ENCODE measurements around the gene CERK.

The CERK gene

DNA sequence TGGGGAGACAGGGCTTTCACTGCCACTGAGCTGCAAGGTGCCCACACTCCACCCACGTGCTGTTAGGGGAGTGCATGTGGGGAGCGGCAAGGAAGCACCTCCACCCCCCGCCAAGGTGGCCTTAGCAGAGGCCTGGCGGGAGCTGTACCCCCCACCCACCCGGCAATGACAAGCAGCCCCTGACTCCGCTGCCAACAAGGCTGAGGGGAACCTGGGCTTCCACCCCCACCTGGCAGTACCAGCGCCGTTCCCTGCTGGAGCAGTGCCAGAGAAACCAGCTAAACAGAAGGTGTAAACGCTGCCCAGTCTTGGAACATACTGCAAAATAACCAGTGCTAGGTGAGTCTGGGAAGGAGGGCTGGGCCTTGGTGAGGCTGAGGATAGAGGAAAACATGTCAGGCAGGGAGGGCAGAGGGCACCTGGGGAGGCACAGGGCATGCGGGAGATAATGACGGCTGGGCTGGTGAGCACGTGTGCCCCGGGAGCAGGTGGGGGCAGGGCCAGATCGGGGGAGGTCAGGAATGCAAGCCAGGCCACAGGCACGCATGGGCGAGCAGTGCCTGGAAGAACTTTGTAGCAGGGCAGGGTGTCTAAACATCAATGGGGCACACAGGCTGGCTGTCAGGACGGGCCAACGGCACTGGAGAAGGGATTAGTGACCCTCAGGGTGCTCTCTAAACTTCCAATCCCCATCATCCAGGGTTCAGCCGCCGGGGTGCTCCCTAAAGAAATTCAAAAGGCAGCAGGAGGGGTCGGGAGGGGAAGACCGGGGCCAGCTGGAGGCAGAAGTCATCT, 6.6 kb downstream of the CERK start:
- DNase-seq = peak; percentile 12 to 31

DNA sequence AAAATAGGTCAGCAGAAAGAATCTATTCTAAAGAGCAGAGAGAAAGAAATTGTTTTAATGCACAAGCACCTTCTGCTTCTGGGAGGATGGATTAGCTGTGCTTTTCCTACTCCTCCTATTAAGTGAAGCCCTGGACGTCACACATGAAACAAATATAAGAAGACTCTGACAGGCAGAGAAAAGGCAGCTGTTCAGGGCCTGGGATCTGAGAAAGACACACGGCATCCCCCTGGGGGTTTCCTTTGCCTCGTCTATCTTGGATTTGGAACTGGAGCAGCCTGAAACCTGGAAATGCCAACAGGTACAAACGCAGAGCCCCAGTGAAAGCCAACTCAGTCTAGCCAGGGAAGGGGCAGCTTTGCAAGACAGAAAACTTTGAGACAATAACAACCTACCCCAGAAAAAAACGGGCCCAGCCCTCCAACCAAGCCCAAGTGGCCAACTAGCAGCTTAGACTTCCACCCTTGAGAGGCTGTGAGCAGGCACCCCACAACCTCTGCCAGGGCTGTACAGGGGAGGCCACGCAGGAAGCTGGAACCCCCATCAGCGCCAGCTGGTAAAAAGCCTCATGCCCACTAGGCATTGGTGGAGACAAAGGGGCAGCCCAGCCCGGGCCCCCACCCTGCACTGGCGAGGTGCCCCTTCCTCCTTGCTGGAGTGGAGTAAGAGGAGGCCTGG, 7.3 kb downstream of the CERK start:
- no peak for DNase-seq

DNA sequence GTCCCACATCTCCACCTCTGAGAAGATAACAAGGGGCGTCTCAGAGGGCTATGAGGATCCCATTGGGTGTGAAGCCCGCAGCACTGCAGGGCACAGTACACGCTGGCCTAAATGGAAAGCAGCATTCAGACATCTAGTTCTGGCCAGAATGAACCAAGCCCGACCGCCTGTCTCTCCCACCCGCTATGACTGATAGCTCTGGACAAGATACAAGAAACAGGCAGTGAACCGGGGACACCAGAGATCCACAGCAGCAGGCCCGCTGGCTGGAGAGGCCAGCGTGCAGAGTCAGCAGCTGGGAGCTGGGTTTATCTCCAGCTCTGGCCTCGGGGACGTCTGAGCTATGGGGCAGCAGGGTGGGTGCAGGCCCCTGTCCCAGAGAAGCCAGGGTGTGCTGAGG, 9.6 kb downstream of the CERK start:
- DNase-seq = no peak

DNA sequence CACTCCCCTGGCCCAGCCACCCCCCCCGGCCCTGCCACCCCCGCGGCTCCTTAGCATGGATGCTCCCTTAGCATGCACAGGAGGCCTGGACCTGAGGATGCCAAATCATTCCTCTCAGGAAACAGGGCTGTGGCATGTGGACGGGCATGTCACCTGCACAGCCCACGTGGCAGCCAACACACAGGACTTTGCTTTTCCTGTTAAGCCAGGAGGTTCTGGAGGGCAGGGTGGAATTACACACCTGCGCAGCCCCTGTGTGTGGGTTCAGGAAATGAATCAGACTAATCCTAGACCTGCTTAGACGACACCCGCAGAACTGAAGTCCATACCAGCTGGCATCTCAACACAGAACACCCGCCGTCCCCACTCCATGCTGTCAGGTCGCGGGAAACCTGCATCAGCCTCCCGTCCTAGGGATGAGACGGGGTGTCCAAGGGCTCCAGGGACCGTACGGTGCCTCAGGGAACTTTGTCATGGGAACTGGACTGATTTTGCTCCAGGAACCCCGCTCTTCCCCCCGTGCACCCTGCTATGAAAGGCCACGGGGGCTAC, 10.2 kb downstream of the CERK start:
- no peak for DNase-seq

DNA sequence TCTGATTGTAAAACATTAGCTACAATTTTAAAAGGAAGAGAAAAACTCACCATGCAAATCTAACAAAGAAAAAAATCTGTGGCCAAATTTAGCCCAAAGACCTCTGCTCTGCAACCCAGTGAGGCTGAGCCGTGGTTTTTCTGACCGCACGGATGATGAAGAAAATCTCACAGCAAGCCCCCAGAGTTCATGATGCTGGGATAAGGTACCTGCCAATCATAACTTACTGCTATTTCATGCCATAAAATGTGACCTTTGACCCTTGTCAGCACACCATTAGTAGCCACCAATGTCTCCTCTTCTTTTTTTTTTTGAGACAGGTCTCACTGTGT, 11.1 kb downstream of the CERK start:
- no peak for DNase-seq

DNA sequence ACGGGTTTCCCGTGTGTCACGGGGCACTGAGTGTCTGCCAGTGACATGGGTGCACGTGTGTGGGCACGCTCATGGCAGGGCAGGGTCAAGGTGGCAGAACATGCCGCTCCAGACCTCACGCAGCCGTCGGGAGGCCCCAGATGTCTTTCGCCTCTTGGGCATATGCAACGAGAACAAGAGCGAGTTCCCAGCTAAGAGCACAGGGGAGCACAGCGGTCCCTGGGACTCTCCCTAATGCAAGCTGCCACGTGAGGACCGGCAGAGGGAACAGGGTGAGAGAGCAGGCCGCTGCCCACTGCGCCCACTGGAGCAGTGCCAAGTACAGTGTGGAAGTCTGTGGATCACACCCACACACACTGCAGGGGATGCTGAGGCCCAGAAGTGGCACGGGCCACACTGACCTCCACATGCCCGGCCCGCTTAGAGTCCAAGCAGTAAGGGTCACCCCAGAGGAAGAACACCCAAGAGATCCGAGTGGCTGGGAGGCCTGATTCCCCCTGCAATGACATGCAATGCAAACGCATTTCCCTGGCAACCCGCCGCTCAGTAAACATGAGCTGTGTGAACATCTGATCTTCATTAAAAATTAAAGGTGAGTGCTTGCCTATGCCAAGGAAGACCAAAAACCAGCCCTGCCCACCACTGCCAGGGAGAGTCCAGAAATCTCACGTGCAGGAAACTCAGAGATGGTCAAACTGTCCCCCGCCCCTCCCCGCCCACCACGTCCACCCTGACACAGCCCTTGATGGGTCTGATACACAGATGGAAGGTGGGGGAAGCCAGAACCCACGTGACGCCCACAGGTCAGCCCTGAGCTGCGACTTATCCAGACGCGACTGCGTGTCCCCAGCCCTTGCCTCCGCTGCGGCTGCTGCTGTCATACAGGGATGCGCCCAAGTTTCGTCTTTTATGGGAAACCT, 11.7 kb downstream of the CERK start:
- DNase-seq = peak; percentile 16 to 61

DNA sequence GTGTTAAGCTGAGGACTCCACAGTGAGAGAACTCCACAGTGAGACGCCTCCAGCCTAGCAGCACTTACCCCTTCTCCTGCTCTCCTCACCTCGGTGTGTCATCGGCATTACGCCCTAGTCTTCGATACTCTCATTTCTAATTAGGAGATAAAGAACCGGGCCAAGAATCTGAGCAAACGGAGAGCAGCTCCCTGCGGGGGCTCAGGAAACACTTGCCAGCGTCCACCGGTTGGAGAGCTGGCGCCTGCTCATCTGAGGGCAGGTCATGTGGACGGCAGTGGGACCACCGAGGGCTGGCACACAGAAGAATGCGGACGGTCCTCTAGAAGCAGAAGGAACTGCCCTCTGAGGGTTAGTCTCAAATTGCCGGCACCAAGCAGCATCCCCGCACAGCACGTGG, 13.0 kb downstream of the CERK start:
- no peak for DNase-seq

DNA sequence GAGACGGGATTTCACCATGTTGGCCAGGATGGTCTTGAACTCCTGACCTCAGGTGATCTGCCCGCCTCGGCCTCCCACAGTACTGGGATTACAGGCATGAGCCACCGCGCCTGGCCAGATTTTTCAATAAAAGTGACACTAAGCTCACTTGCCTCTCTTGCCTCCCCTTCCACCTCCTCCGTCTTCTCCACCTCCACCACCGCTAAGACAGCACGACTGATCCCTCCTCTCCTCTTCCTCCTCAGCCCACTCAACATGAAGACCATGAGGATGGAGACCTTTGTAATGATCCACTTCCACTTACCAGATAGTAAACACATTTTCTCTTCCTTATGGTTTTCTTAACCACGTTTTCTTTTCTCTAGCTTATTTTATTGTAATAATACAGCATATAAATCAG, 14.2 kb downstream of the CERK start:
- DNase-seq = no peak

DNA sequence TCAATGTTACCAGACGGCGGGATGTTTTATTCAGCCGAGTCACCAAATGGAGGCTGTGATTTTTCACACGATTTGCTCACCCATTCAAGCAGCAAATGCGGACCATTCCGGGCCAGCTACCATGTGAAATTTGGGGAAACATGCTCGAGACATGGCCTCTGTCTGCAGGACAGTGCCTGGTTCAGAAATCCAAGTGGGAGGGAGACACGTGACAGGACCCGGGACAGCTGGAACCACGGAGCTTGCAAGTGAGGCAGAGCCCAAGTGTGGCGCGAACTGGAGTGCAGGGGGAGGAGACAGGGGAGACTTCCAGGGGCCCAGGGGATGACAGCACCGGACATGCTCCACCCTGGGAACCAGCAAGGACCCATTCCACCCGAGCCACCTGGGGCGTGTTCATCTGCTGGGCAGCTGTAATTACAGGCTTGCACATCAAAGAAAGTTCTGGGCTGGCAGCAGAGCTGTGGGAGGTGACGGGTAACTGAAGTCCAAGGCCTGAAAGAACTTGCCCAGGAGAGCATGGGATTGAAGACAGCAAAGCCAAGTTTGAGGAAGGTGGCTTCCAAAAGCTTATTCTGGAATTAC, 16.5 kb downstream of the CERK start:
- DNase-seq = no peak

DNA sequence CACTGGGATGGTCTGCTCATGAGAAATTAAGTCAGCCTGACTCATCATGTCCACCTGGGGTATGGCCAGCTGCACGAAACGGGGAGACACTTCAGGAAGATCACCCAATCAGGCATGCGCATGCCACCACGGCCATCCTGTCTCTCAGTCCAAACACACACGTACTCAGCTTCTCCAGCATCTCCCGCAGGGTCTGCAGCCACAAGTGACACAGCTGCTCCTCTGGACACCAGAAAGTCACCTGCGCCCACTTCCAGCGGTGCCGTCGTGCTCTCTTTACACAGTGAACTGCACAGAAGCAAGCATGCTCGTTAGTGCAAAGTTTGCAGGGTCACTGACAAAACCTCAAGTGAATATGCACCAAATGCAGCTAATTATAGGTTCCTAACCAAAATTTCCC, 18.1 kb downstream of the CERK start:
- no peak for DNase-seq

DNA sequence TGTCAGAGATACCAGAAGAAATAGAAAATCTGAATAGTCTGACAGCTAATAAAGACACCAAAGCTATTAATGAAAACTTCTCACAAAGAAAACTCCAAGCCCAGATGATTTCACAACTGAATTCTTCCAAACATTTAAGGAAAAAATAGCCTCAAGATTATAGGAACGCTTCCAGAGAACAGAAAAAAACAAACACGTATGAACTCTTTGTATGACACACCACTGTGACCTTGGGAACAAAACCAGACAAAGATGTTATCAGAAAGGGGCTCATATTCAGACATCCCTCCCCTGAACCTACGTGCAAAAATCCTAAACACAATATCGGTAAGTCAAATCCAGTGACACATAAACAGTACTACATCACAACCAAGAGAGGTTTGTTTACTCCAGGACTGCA, 23.5 kb downstream of the CERK start:
- no peak for DNase-seq

DNA sequence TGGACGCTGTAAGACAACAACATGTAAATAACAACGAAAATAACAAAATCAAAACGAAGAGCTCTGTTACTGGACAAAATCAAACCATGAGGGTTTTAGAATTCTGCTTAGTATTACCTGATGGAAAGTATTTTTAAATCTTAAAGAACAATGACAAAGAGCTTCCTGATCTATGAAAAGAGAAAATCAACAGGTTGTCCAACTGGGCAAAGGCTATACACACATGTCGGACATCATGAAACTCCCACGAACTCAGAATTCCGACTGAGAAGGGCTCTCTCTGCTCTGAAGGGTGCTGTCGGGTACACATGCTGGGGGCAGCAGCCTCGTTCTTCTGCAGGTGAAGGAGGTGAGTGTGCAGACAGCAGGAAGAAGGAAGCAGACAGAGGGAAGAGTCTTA, 25.8 kb downstream of the CERK start:
- DNase-seq = no peak

DNA sequence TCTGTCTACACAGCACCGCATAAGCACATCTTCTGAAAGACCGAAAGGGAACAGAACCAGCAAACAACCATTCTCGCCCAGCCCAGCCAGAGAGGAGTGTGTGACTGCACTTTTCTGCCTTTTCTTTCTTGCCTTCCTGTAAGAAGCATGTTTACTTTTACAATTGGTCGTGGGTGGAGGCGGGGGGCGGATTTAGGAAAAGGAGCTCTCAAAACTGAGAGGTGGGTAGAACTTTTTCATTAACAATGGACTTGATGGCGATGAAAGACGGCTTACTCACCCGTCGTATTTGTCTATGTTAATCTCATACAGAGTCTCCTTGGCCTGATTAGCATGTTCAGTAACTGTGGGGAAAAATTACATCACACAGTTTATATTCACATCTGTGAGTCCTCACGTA, 27.2 kb downstream of the CERK start:
- peak; percentile 53 to 57 for DNase-seq

DNA sequence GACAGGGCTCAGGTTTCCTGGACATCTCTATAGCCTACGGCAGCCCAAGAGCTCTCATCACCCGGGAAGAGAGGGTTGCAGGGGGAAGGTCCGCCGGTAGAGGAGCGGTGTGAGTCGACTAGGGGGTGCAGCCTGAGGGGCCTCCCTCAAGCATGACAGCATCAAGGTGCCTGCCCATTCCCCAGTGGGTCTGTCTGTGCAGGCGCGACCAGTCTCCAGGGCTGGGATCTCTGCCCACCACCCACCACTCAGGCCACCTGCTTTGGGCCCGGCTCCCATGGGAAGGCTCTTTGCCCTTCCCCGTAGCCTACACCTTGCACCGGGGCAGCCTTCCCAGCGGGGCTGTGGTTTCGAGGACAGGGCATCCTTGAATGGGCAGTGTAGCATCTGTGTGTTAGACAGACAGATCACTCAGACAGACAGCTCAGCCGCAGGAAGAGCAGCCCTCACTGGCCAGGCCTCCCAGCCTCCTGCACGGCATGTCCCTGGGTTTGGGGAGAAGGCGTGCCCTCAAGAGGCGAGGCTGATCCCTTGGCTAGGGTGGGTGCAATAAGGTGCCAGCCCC, 29.2 kb downstream of the CERK start:
- DNase-seq = no peak

DNA sequence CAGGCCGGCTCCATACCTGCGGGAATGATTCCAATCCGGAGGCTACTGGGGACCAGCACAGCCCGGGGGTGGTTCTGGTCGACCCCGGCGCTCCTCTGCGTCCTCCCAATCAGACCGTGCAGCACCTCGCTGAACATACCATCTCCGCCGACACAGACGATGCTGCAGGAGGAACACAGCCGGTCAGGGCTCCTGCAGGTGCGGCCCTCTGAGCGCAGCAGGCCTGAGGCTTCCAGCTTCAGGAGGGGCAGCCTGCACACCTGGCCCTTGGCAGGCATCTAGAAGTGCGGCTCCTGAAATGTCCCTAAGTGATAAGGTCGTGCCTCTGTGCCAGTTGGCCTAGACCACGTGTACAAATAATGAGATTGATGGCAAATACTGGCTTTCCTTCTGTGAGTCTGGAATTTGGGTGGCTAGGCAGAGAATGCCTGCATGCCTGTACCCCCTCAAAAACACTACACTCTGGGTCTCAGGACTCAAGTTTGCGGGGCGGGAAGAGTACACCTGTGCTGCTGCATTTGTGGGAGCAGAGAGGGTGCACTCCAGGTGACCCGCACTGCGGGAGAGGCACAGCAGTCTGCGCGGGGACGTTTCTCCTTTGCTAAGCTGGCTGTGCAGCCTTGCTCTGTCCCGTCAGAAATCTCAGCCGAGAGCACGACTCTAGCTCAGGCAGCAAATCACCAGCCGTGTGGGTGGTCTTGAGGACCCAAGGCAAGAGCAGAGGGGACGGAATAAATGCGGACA, 30.1 kb downstream of the CERK start:
- DNase-seq = no peak

DNA sequence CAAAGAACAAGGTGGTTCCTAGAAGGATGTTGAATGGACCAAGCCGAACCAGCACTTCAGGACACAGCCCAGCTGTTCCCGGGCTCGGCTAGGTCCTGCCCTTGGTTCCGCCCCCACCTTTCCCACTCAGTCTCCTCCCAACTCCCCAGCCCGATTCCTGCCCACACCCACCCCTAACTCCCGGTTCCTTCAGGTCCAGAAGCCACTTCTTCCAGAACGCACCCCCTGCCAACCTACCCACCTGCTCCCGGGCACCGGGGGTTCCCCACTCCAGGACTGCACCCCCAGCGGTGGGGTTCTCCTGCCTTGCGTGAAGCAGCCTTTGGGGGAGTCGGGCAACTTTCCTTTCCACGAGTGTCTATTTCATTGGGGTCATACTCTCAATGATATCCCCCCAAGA, 30.7 kb downstream of the CERK start:
- no peak for DNase-seq

DNA sequence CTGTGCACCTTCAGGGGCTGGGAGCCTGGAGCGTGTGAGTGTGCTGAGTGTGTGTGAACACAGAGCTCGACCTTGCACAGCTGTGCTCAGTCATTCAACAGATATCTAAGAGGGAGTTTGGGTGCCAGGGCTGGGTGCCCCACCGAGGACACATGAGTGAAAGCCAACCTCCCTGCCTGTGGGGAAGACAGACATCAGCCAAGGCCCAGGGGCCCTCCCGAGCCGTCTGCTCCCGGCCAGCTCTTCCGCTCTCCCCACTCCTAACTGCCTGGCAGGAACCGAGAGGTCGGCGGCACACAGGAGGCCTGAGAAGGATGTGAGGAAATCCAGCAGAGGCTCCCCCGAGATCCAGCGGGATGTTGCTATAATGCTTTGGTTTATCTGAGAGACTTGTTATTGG, 32.0 kb downstream of the CERK start:
- no peak for DNase-seq

DNA sequence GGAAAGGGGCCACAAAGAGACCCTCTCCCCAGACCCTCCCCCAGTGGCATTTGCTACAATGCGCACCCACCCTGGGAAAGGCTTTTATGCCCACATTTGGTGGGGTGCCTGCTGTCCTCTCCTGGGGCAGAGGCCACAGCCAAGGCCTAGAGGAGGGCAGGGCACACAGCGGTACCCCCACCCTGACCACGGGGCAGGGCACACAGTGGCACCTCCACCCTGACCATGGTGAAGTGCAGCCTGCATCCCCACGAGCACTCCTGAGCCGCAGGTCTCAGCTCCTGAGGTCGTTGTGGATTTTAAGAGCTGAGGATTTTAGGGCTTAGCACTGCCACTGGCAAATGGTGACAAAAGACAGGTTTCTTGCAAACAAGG, 34.1 kb downstream of the CERK start:
- no peak for DNase-seq

DNA sequence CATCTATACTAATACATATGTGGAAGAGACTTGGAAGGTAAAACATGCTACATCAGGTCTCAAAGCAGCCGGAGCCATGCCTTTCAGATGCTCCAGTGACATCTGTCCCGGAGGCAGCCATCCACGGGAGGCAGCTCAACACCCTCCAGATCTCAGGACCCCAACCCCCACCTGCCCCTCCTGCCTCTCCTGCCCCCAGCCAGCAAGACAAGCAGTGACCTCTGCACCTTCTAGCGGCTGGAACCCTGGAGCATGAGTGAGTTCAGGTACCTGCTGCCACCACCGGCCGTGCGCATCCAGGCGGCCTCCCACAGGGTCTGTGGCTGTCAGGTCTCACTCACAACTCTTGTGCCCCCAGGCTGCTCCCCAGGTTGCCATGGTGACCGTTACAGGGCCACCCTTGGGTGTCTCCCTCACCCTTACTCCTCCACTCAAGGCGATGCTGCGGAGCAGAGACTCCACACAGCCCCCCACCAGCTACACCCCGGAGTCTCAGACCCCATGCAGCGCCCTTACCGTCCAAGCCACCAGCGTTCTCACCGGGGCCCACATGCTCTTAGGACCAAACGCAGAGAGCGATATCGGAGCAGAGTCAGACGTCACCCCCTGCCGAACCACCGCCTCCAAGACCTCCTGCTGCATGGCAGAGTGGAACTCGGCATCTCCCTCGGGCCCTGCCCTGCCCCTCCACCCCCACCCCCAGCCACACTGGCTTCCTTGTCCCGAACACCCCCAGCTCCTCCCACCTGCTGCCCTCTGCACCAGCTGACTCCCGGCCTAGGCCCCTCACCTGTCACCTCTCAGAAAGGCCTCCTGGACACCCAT, 34.7 kb downstream of the CERK start:
- no peak for DNase-seq

DNA sequence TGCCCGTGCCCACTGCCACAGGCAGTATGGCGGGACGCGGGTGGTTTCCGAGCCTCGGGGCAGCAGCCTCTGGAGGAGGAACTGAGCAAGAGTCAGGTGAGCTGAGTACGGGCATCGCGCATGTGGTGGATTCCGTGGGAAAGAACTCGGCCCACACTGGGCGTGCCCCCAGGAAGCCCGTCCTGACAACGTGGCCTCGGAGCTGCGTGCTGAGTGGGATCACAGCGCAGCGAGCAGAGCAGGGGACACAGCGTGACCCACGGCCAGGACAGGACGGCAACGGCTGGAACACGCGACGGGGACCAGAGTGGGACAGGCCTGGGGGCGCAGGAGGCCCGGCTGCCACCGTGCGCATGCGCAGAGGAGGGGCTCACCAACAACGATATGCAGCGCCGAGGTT, 36.8 kb downstream of the CERK start:
- no peak for DNase-seq

DNA sequence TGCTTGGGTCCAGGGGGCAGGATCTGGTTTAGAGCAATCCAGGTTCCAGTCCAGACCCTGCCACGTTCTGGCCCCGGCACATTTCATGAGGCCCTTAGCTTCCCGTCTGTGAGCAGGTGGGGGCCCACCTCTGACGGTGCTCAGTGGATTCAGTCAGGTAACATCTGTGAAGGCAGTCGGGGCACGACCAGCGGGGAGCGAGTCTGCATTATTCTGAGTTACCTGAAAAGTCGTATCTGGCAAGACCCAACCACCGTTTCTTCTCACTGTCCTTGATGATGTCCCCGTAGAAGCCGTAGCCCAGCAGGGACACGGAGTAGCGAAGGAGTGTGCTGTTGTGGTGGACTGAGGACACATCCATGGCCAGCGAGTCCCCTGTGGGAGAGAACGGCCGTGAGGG, 39.0 kb downstream of the CERK start:
- no peak for DNase-seq
